Stimulated activated CD4-positive, alpha-beta T cell treated with anti-CD3 and anti-CD28 coated beads, Interleukin-2, amount 100 ng/mL, for 24 hours (primary cell): ENCODE results near the gene CLDN18.

ENCODE experiments used
- DNase-seq, 2 donors: peaks; one replicate each; pipeline ENCODE4 v3.0.0-alpha.2; 2020

CLDN18 gene

DNA sequence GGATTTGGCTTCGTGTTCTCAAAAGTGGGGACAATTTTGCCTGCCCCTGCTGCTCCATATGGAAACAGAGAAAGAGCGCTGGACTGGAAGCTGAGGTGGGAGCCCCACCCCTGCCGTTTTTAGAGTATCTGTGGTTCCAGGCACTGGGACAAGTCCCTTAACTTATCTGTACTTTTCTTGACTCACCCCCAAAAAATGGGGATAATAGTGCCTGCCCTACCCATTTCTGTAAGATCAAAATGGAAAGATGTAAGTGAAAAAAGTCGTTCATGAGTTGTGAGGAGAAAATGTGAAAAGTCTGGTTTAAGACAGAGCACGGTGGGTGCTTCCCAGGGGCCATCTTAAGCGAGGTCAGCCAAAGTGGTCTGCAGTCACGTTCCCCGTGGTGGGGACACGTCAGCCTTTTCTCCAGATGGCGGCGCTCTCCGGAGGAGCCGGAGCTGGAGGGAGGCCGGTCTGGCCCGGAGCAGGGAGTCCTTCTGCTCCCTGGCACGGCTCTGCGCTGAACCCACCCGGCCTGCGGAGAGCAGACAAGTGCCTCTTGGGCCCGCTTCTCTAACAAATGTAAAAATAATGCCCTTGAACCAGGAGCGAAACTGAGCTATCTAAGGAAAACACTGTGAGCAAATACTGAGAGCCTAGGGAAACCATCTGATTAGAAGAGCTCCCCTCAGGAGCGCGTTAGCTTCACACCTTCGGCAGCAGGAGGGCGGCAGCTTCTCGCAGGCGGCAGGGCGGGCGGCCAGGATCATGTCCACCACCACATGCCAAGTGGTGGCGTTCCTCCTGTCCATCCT, at the start of gene CLDN18:
Gene CLDN18, plus strand, starts transcription at position 690 of the 797 bp plus-strand sequence. Its CDS starts 61 bp downstream, at position 751.
- no peak for DNase-seq

- no peak for DNase-seq
Observed at GRCh38 chr3:137962251-137962650, 47.7 kb upstream of the CLDN18 start.

DNA sequence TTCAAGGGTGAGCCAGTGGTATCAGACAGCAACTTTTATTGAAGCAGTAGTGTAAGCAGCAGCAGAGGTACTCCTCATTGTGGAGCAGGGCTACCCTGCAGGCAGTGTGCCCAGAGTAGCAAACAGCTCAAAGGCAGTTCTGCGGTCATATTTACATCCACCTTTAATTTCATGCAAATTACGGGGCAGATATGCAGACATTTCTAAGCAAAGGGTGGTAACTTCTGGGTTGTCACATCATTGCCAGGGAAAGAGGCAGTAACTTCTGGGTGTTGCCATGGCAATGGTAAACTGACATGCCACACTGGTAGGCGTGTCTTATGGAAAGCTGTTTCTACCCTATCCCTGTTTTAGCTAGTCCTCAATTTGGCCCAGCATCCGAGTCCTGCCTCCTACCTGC, 46.5 kb upstream of the CLDN18 start:
- no peak for DNase-seq

DNA sequence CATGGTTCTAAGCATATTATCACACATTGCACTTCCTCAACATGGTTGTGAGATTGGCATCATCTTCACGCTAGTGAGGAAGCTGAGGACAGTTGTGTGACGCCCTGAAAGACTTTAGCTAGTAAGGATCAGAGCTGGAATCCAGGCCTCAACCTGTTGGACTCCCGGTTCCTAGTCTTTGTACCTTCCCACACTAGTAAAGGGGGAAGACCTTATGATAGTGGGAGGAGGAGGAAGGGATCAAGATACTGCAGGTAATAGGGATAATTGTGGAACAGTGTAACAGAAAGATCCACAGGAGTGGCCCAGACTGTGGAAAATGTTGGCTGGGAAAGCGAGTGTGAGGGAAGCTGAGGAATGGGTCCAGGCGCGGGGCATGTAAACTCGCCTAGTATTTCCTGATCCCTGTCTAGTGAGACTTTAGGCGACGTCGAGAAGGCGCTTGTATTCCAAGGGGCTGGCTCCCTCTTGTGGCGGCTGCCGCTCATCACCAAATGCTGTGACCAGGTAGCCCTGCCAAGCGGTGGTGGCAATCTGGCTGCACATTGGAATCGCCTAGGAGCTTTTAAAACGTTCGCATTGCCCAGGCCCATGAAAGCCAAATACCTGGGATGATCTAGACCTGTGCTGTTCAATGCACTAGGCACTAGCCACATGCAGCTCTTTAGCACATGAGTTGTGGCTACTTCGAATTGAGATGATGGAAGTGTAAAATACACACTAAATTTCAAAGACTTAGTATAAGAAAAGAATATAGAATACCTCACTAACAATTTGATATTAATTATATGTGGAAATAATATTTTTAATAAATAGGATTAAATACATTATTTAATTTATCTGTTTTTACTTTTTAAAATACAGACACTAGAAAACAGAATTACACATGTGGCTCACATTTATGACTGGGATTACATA, 38.8 kb upstream of the CLDN18 start:
- peak; percentile 57 to 79 for DNase-seq

DNA sequence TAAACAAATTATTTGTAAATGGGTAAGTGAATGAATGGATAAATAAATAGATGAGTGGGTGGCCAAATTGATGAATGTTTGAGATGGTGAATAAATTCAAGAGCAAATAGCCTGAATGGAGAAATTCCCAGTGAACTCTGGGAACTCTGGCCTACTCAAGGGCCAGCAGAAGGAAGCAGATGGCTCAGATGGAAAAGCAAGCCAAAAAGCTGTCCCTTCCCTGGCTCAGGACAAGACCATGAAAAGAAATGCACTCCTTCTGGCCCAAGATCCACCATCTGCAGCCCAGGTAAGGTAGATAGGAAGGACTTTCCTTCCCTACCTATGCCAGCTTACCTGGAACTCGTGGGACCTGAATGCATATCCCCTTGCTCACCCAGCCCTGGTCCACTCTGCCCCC, 37.6 kb upstream of the CLDN18 start:
- DNase-seq: no peak

DNA sequence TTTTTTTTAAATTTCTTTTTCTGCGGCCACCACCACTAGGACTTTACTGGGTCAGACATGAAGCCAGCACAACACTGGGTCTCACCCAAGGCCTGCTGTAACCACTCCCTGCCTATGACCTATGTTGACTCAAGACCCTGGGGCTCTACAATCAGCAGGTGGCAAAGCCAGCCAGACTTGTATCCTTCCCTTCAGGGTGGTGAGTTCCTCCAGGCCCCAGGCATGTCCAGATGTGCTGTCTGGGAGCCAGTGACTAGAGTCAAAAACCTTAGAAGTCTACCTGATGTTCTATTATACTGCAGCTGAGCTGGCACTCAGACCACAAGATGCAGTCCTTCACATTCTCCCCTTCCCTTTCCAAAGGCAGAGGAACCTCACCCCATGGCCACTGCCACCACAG, 31.6 kb upstream of the CLDN18 start:
- no peak for DNase-seq

- DNase-seq: no peak
Observed at GRCh38 chr3:137987723-137988122, 22.2 kb upstream of the CLDN18 start.

GRCh38 chr3:137988152-137988551, 21.8 kb upstream of the CLDN18 start:
- DNase-seq: no peak

- DNase-seq: no peak
Observed at GRCh38 chr3:137988982-137989381, 21.0 kb upstream of the CLDN18 start.

- DNase-seq: no peak
Observed at GRCh38 chr3:137990427-137990826, 19.5 kb upstream of the CLDN18 start.

DNA sequence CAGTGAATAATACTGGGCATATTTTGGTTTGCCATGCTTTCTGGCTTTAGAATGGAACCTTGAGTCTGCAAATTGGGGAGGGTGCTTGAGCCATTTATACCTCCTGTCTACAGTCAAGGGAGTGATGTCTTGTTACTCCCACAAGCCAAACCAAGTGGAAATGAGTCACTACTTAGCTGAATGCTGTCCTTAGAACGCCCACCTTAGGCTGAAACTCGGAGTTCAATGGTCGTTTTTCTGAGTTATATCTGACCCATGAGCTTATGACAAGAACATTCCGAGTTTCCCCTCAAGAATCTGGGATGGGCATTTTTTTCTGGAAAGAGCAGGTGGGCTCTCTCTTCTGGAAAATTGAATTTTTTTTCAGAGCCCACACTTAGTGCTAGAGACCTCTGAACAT, 17.4 kb upstream of the CLDN18 start:
- no peak for DNase-seq

GRCh38 chr3:137998121-137999042, 11.6 kb upstream of the CLDN18 start:
- DNase-seq: no peak

- DNase-seq: no peak
Observed at GRCh38 chr3:138003069-138003468, 6.9 kb upstream of the CLDN18 start.

- DNase-seq: no peak
Observed at GRCh38 chr3:138005627-138006026, 4.3 kb upstream of the CLDN18 start.

DNA sequence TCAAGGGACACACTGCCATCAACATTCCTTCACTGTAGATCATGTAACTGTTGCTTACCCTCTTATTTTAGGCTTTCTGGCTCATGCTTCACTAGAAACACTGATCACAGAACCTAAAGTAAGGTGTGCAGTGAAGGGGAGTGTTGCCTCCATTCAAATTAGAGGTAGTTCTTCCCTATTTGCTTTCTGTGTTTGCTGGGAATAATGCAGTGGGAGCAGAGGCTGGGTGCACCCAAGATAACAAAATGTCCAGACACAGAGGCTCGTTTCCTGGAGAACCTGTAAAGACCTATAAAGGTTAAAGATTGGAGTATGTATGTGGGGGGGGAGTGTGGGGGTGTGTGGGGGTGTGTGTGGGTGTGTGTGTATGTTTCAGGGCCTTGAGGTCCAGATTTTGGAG, 2.1 kb upstream of the CLDN18 start:
- DNase-seq: no peak

DNA sequence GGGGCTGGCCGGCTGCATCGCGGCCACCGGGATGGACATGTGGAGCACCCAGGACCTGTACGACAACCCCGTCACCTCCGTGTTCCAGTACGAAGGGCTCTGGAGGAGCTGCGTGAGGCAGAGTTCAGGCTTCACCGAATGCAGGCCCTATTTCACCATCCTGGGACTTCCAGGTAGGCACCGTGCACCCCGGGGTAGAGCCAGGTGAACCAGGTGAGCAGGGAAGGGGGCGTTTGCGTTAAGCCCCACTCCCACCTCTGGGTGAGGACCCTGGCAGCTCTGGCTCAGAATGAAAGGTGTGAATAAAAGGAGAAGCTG, 267 bp downstream of the CLDN18 start:
- no peak for DNase-seq

DNA sequence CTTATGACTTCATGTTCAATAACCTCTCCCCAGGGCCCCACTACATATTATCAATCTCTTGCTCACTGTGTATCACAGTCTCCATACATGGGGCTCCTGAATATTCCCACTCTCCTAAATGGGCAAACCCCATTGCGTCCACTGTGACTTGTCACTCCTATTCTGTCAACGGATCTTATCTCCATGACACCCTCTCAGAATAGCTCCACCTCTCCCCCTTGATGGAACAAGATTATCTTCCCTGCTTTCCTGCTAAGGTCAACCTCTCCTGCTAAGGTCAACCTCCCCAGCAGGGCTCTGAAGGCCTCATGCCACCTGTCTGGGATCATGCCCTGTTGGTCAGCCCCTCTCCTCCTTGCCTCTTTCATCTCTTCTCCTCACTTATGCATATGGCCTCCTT, 1.8 kb downstream of the CLDN18 start:
- no peak for DNase-seq

GRCh38 chr3:138012526-138012925, 2.6 kb downstream of the CLDN18 start:
- DNase-seq: no peak

- no peak for DNase-seq
Observed at GRCh38 chr3:138016065-138016464, 6.1 kb downstream of the CLDN18 start.

DNA sequence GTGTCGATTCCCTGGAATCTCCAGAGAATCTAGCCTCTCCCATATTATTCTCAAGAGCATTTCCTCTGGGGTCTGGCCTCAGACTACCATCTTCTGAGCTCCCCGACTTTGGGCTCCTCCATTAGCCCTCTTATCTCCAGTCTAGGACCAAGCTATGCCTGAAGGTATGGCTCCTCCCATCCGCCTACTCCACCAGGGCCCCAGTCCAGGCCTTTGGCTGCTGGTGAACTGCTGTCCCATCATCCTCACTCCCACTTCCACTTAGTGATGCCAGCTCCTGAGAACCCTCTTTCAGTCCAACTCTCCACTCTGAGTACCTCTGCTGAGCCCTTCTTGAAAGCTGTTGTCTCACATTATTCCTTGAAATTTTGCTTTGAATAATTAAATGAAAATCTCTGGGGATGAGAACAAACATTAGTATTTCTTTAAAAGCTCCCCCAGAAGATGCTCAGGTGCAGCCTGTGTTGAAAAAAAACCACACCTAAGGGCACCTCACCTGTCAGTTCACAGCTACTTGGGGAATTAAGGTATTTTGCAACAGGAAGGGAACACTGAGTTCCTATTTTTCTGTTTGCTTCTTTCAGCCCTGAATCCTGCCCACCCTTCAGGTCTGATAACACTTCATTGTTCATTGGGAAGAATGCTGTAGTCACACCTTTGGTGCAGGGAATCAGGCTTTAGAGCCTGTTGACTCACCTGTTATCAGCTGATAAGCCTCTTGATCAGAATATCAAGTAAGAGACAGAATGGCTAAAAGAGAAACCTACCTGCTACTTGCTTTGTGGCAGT, 9.5 kb downstream of the CLDN18 start:
- no peak for DNase-seq

GRCh38 chr3:138023754-138024153, 13.8 kb downstream of the CLDN18 start:
- DNase-seq: no peak

DNA sequence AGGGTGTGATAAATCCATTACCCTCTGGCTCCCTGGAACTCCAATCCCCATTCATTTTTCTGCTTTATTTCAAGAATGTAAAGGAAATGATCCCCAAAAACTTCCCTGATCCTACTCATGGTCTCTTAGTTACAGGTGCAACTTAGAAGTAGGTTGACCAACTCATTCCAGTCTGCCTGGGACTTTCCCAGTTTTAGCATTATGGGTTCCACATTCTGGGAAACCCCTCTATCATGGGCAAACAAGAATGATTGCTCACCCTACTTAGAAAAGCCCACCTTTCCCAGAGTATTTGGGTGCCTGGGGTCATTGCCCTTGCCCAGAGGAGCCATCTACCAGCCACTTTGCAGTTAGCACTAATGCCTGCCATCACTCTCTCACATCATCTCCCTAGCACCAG, 15.6 kb downstream of the CLDN18 start:
- no peak for DNase-seq
